ENCODE data around the gene ITLN2.

ITLN2 gene

DNA sequence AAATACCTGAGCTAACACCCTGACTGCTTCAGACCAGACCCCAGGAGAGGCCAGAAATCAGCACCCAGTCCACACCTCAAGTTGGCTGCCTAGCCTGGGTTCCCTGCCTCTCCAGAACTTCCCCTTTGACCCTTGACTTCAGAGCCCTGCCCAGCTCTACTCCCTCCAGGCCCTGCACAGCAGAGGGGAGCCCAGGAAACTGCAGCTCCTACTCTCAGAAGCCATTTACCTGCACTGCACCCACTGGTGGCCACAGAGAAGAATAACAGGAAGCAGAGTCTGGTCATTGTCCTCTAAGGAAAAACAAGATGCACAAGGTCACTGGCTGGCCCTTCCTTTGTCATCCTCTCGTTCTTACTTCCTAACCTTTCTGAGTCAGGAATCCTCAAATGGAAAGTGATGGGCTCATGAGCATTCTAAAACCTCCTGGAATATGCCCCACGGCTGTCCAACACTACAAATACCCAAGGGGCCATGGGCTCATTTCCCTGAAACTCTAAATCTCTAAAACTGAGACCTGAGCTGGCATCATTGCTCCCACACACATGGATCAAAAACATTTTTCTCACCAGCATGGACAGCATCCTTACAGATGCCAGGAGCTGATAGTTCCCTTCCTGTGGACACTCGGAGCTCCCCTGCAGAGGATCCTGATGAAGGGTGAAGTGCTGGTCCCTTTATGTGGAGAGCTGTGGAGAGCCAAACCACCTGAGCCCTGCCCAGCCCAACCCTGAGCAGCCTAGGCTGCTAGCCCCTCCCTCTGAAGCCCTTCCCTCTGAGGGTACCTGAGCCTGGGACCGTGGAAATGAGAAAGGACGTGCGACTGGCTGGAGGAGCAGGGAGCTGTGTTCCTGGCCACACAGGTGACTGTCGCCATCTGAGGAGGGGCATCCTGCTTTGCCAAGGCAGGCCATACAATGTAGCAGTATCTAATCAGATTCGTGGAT, at the start of gene ITLN2:
TSS of gene ITLN2 (minus strand) at position 652 of the 947 bp plus-strand sequence. CDS start at position 584, 68 bp downstream.
- no peak for DNase-seq
- no peak within 1 kb of the TSS for H3K4me3 ChIP-seq (ENCODE audit: low read depth, low read length)
- in situ Hi-C loops (cut with HindIII; ENCODE audit: low pct_ligation_motif_present, low sequenced_read_pairs) = no loop called here

DNA sequence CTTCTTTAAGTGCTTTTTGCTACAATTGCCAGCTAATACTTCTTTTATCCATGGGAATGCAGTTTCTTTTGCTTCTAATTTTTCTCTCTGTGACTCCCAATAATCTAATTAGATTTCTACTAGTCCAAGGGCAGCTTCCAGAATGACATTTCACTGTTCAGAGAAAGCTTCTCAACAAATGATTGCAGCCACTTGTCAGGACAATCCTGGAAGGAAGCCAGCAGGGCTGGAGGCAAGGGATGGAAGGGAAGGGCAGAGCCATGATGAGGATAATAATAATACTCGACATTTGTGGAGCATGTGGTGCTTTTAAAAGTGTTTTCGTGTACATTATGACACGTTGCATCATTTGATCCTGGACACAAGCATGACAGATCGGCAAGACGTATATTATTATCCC, 46.9 kb upstream of the ITLN2 start:
- no peak overlapping the region for H3K4me3 ChIP-seq (ENCODE audit: low read depth, low read length)
- no peak overlapping the region for H3K27ac ChIP-seq
- DNase-seq = no peak
- TF ChIP-seq, protein P1, sequence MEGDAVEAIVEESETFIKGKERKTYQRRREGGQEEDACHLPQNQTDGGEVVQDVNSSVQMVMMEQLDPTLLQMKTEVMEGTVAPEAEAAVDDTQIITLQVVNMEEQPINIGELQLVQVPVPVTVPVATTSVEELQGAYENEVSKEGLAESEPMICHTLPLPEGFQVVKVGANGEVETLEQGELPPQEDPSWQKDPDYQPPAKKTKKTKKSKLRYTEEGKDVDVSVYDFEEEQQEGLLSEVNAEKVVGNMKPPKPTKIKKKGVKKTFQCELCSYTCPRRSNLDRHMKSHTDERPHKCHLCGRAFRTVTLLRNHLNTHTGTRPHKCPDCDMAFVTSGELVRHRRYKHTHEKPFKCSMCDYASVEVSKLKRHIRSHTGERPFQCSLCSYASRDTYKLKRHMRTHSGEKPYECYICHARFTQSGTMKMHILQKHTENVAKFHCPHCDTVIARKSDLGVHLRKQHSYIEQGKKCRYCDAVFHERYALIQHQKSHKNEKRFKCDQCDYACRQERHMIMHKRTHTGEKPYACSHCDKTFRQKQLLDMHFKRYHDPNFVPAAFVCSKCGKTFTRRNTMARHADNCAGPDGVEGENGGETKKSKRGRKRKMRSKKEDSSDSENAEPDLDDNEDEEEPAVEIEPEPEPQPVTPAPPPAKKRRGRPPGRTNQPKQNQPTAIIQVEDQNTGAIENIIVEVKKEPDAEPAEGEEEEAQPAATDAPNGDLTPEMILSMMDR (IDR thresholded peaks at IDR 0.05; ENCODE audit: low read depth, low read length, missing control alignments) = no peak
- in situ Hi-C loops (cut with HindIII; ENCODE audit: low pct_ligation_motif_present, low sequenced_read_pairs) = no loop called here
- no peaks in the 10 kb centered on the region for H3K27me3 ChIP-seq (replicated peaks)
- H3K36me3 ChIP-seq (replicated peaks) = no peaks in the 10 kb centered on the region

More for the DNA sequence above, at the start of gene ITLN2:
- no peak within 1 kb of the TSS for H3K27ac ChIP-seq
- H3K36me3 ChIP-seq (replicated peaks) = no peaks in the 10 kb centered on the region
- TF ChIP-seq, protein P1 (IDR thresholded peaks at IDR 0.05; ENCODE audit: low read depth, low read length, missing control alignments) = peak; percentile 75
- H3K27me3 ChIP-seq (replicated peaks) = no peaks in the 10 kb centered on the region

DNA sequence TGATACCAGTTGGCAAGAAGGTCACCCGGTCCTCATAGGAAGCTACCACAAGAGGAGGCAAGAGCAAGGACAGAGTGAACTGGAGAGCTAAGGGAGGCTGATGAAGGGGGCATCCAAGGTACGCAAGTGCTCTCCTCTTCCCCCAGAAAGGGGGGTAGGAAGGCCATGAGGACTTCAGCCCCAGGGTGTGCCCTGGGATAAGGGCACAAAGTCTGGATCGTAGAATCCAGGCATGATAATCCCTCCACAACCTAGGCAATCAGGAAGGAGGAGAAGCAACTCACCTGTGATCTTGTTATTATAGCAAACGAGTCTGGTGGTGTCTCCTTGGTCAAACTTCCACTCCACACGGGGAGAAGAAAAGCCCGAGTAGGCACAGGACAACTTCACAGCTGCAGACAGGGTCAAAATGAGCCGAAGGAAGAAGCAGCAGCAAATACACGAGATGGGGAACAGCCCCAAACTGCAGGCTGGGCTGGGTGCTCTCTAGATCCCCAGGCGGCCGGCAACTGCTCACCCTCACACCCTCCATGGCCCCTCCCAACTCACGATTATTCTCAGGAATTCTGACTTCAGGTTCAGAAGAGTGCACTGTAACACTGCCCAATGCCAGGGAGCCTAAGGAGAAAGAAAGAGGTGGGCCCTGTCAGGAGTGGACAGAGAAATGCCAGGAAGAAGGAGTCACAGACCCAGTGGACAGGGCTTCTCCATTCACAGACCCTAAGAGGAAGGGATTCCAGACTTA, 46.3 kb upstream of the ITLN2 start:
- H3K27me3 ChIP-seq (replicated peaks) = no peaks in the 10 kb centered on the region
- TF ChIP-seq, protein P1 (IDR thresholded peaks at IDR 0.05; ENCODE audit: low read depth, low read length, missing control alignments) = no peak
- no peak overlapping the region for H3K27ac ChIP-seq
- no peak overlapping the region for H3K4me3 ChIP-seq (ENCODE audit: low read depth, low read length)
- H3K36me3 ChIP-seq (replicated peaks) = no peaks in the 10 kb centered on the region
- in situ Hi-C loops (cut with HindIII; ENCODE audit: low pct_ligation_motif_present, low sequenced_read_pairs) = no loop called here
- DNase-seq = no peak

DNA sequence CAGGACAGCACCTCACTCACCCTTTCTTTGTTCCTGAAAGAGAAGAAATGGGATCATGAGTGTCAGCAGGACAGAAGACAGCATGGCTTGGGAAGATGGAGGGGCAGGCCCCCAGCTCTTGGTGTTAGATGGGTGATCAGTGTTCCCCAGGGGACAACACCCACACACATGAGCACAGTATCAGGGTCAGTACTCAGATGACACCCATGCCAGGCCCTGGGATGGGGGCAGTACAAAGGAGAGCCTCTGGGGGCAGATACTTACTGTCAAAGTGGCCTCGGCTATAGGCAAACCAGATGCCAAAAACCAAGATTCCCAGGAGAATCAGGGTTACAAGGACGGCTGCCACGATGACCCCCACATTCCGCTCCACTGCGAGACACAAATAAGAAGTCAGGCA, 44.8 kb upstream of the ITLN2 start:
- H3K36me3 ChIP-seq (replicated peaks) = no peaks in the 10 kb centered on the region
- in situ Hi-C loops (cut with HindIII; ENCODE audit: low pct_ligation_motif_present, low sequenced_read_pairs) = no loop called here
- TF ChIP-seq, protein P1 (IDR thresholded peaks at IDR 0.05; ENCODE audit: low read depth, low read length, missing control alignments) = peak; percentile 10

DNA sequence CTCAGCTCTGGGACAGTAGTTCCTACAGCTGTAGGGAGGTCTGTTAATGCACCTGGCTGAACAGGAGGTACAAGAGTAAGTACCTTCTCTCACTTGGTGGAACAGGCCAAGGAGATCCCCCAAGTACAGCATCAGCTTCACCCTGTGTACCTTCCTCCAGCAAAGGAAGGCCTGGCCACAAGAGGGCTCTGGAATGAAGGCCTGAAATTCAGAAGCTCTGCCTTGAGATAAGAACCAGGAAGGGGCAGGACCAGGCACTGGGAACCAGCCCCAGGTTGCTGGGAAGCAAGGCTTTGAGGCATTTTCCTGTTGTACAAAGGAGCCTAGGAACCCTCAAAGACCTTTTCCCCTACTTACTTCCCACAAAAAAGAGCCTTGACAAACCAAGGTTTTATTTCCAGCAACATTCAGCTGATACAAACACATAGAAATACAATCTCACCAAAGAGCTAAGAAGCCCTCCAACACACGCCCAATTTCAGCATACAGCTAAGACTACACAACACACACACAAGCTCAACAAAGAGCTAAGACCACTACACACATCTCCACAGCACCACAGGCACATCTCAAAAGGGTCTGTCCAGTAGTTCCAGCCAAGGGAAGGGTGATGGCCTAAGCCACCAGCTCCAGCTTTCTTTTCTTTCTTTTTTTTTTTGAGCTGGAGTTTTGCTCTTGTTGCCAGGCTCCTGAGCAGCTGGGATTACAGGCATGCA, 42.9 kb upstream of the ITLN2 start:
- Histone ChIP-seq H3K36me3 (replicated peaks) (no peaks in the 10 kb centered on the region), H3K27ac (no peak overlapping the region), H3K4me3 (ENCODE audit: low read depth, low read length) (no peak overlapping the region), H3K27me3 (replicated peaks) (no peaks in the 10 kb centered on the region)
- TF ChIP-seq, protein P1 (IDR thresholded peaks at IDR 0.05; ENCODE audit: low read depth, low read length, missing control alignments) = peak; percentile 86
- in situ Hi-C loops (cut with HindIII; ENCODE audit: low pct_ligation_motif_present, low sequenced_read_pairs) = no loop called here
- peak; percentile 71 for DNase-seq

More for the DNA sequence above, 44.8 kb upstream of the ITLN2 start:
- Histone ChIP-seq H3K27ac (no peak overlapping the region), H3K27me3 (replicated peaks) (no peaks in the 10 kb centered on the region), H3K4me3 (ENCODE audit: low read depth, low read length) (no peak overlapping the region)
- no peak for DNase-seq

Data from brain microvascular endothelial cell (primary cell).